ENCODE measurements around the gene CLECL1.
"Not testable (repeated sequence)": the region's sequence is repeated elsewhere in the genome, so short reads cannot be mapped to it uniquely, and the experiment has no call there.

Gene CLECL1

GRCh38 chr12:9751204-9752144, 18.6 kb upstream of the CLECL1 start:
- no peak for DNase-seq

- DNase-seq: peak; percentile 42
Measured at GRCh38 chr12:9750276-9751203, 17.6 kb upstream of the CLECL1 start.

GRCh38 chr12:9749640-9750039, 16.7 kb upstream of the CLECL1 start:
- no peak for DNase-seq

- no peak for DNase-seq
Measured at GRCh38 chr12:9745199-9745598, 12.3 kb upstream of the CLECL1 start.

- no peak for DNase-seq
Measured at GRCh38 chr12:9742661-9743060, 9.8 kb upstream of the CLECL1 start.

GRCh38 chr12:9741726-9742125, 8.8 kb upstream of the CLECL1 start:
- DNase-seq: no peak

- no peak for DNase-seq
Measured at GRCh38 chr12:9740106-9740750, 7.3 kb upstream of the CLECL1 start.

- not testable (repeated sequence) for DNase-seq
Measured at GRCh38 chr12:9739404-9740105, 6.7 kb upstream of the CLECL1 start.

- DNase-seq: not testable (repeated sequence)
Measured at GRCh38 chr12:9738905-9739304, 6.0 kb upstream of the CLECL1 start.

GRCh38 chr12:9736936-9737705, 4.2 kb upstream of the CLECL1 start:
- no peak for DNase-seq

- DNase-seq: no peak
Measured at GRCh38 chr12:9735601-9736000, 2.7 kb upstream of the CLECL1 start.

GRCh38 chr12:9731797-9732196, 1.1 kb downstream of the CLECL1 start:
- no peak for DNase-seq

- DNase-seq: no peak
Measured at GRCh38 chr12:9731393-9731792, 1.5 kb downstream of the CLECL1 start.

- no peak for DNase-seq
Measured at GRCh38 chr12:9730591-9730990, 2.3 kb downstream of the CLECL1 start.

- no peak for DNase-seq
Measured at GRCh38 chr12:9730011-9730410, 2.9 kb downstream of the CLECL1 start.

GRCh38 chr12:9729082-9729481, 3.8 kb downstream of the CLECL1 start:
- no peak for DNase-seq

GRCh38 chr12:9727813-9728212, 5.1 kb downstream of the CLECL1 start:
- no peak for DNase-seq

- no peak for DNase-seq
Measured at GRCh38 chr12:9725213-9725870, 7.6 kb downstream of the CLECL1 start.

- no peak for DNase-seq
Measured at GRCh38 chr12:9724023-9724422, 8.9 kb downstream of the CLECL1 start.

- no peak for DNase-seq
Measured at GRCh38 chr12:9721394-9722092, 11.4 kb downstream of the CLECL1 start.
